HG03521 (cell line): Measurements from ENCODE around the gene SHB.

Experiments
- ATAC-seq: cut with Tn5 transposase; IDR thresholded peaks from one replicate; pipeline ENCODE4 v1.9.1; 2021; ENCODE audit warnings: mild to moderate bottlenecking, moderate library complexity; ENCODE audit not compliant: unreplicated experiment

SHB gene

GRCh38 chr9:37994639-37995347, 74.2 kb downstream of the SHB start:
- peak; percentile 67 for ATAC-seq

GRCh38 chr9:37992924-37993349, 76.1 kb downstream of the SHB start:
- ATAC-seq = no peak

GRCh38 chr9:37990404-37991015, 78.5 kb downstream of the SHB start:
- no peak for ATAC-seq

GRCh38 chr9:37989701-37990100, 79.3 kb downstream of the SHB start:
- ATAC-seq = no peak

GRCh38 chr9:37988602-37989001, 80.4 kb downstream of the SHB start:
- ATAC-seq = no peak

- no peak for ATAC-seq
These were observed 81.0 kb downstream of the SHB start for GRCh38 chr9:37988041-37988440.

GRCh38 chr9:37987467-37987981, 81.5 kb downstream of the SHB start:
- ATAC-seq = no peak

GRCh38 chr9:37986771-37987258, 82.2 kb downstream of the SHB start:
- no peak for ATAC-seq

- ATAC-seq = no peak
These were observed 83.0 kb downstream of the SHB start for GRCh38 chr9:37986001-37986400.

GRCh38 chr9:37984672-37985611, 84.1 kb downstream of the SHB start:
- no peak for ATAC-seq

GRCh38 chr9:37984278-37984671, 84.8 kb downstream of the SHB start:
- ATAC-seq = no peak

- ATAC-seq = no peak
These were observed 85.5 kb downstream of the SHB start for GRCh38 chr9:37983381-37984067.

- no peak for ATAC-seq
These were observed 89.2 kb downstream of the SHB start for GRCh38 chr9:37979844-37980243.

- no peak for ATAC-seq
These were observed 90.0 kb downstream of the SHB start for GRCh38 chr9:37978983-37979382.

GRCh38 chr9:37978481-37978864, 90.6 kb downstream of the SHB start:
- ATAC-seq = no peak

GRCh38 chr9:37977851-37978480, 91.1 kb downstream of the SHB start:
- ATAC-seq = no peak

- no peak for ATAC-seq
These were observed 92.1 kb downstream of the SHB start for GRCh38 chr9:37976714-37977477.

- no peak for ATAC-seq
These were observed 93.4 kb downstream of the SHB start for GRCh38 chr9:37975639-37976038.

GRCh38 chr9:37974506-37975173, 94.4 kb downstream of the SHB start:
- ATAC-seq = no peak
